IMR-90 (cell line): Measurements from ENCODE around the gene USP10. TPM values are rescaled to one million over a fixed set of nuclear protein-coding genes. Genes with fewer than 3 reads are reported as not detected.

Experiments
- ATAC-seq: fragments of 200-7000 bp; cut with Tn5 transposase; 2 replicates; pipeline ENCODE4 v1.9.1; 2020; ENCODE audit warnings: low read depth, mild to moderate bottlenecking, moderate library complexity
- BruUV-seq: library from RNA; stranded (reverse); fragments of 400-500 nt; replicated peaks from 2 replicates; lab custom pipeline; 2021; lab: Mats Ljungman, UMichigan
- CTCF ChIA-PET: fragments of 300-600 bp; formaldehyde crosslinking; extraction: SDS; loops from one replicate; lab custom pipeline; 2021; ENCODE audit warnings: antibody characterized with exemption; lab: Yijun Ruan, JAX
- POLR2A ChIA-PET: fragments of 300-600 bp; sonication (Branson Sonifier 250); formaldehyde crosslinking; loops from one replicate; lab custom pipeline; 2022; ENCODE audit warnings: antibody characterized with exemption; ENCODE audit not compliant: unreplicated experiment; lab: Charles Lee
- DNase-seq: peaks from one replicate; pipeline ENCODE4 v3.0.0; 2013
- H2AFZ ChIP-seq: replicated peaks from 2 replicates; pipeline ENCODE3; 2013; ENCODE audit warnings: low read length, mild to moderate bottlenecking; ENCODE audit not compliant: poor library complexity
- H2AK5ac ChIP-seq: 2 replicates; pipeline ENCODE4 v1.6.1; 2013; ENCODE audit warnings: low read depth, low read length, inconsistent platforms
- H2AK9ac ChIP-seq: replicated peaks from 2 replicates; pipeline ENCODE3; 2013; ENCODE audit warnings: mild to moderate bottlenecking, low read depth, low read length, moderate library complexity; ENCODE audit not compliant: poor library complexity
- H2BK120ac ChIP-seq: 2 replicates; pipeline ENCODE4 v1.6.1; 2013; ENCODE audit warnings: low read depth, low read length, inconsistent platforms
- H2BK15ac ChIP-seq: 3 replicates; pipeline ENCODE4 v1.6.1; 2013; ENCODE audit warnings: low read depth, low read length, inconsistent platforms
- H2BK20ac ChIP-seq: 2 replicates; pipeline ENCODE4 v1.6.1; 2013; ENCODE audit warnings: low read depth, mild to moderate bottlenecking, inconsistent platforms, low read length, moderate library complexity
- H2BK5ac ChIP-seq: 2 replicates; pipeline ENCODE4 v1.6.1; 2013; ENCODE audit warnings: mild to moderate bottlenecking, low read depth, low read length, inconsistent platforms; ENCODE audit not compliant: poor library complexity, severe bottlenecking
- H3K14ac ChIP-seq: replicated peaks from 2 replicates; pipeline ENCODE4 v1.6.1; 2013; ENCODE audit warnings: low read depth, low read length, inconsistent platforms
- H3K18ac ChIP-seq: 2 replicates; pipeline ENCODE4 v1.6.1; 2013; ENCODE audit warnings: low read depth, low read length, control low read depth
- H3K23ac ChIP-seq: 2 replicates; pipeline ENCODE4 v1.6.1; 2013; ENCODE audit warnings: low read depth, low read length, inconsistent platforms
- H3K27ac ChIP-seq: 2 replicates; pipeline ENCODE4 v1.5.1; 2013; ENCODE audit warnings: mild to moderate bottlenecking, control low read depth, low read length; ENCODE audit not compliant: insufficient read depth
- H3K27me3 ChIP-seq: 2 replicates; pipeline ENCODE4 v1.6.1; 2013; ENCODE audit warnings: low read length; ENCODE audit not compliant: control insufficient read depth, insufficient read depth
- H3K36me3 ChIP-seq: 2 replicates; pipeline ENCODE4 v1.6.1; 2013; ENCODE audit warnings: low read length, mixed read lengths; ENCODE audit not compliant: control insufficient read depth, insufficient read depth
- H3K4ac ChIP-seq: 2 replicates; pipeline ENCODE4 v1.6.1; 2013; ENCODE audit warnings: low read depth, low read length, inconsistent platforms
- H3K4me1 ChIP-seq: 2 replicates; pipeline ENCODE4 v1.6.1; 2013; ENCODE audit warnings: low read length, mixed read lengths; ENCODE audit not compliant: control insufficient read depth, insufficient read depth
- H3K4me2 ChIP-seq: 2 replicates; pipeline ENCODE4 v1.6.1; 2013; ENCODE audit warnings: low read depth, mild to moderate bottlenecking, control low read depth, low read length, moderate library complexity
- H3K4me3 ChIP-seq: 2 replicates; pipeline ENCODE4 v1.5.1; 2013; ENCODE audit warnings: low read depth, mild to moderate bottlenecking, control low read depth, low read length, moderate library complexity; ENCODE audit not compliant: insufficient read depth
- H3K56ac ChIP-seq: 2 replicates; pipeline ENCODE4 v1.6.1; 2013; ENCODE audit warnings: low read length, inconsistent platforms; ENCODE audit not compliant: insufficient read depth; ENCODE audit errors: extremely low read depth
- H3K79me1 ChIP-seq, 2 experiments: 2 replicates each; pipeline ENCODE4 v1.6.1; 2013; ENCODE audit warnings: low read length in 2 of 2, inconsistent platforms in 1 of 2, low read depth in 1 of 2
- H3K9ac ChIP-seq: 2 replicates; pipeline ENCODE4 v1.6.1; 2013; ENCODE audit warnings: low read depth, low read length, control low read depth
- H3K9me1 ChIP-seq: 2 replicates; pipeline ENCODE4 v1.6.1; 2013; ENCODE audit warnings: low read length, inconsistent platforms; ENCODE audit not compliant: insufficient read depth
- H3K9me3 ChIP-seq: 2 replicates; pipeline ENCODE4 v1.6.1; 2013; ENCODE audit warnings: low read length; ENCODE audit not compliant: control insufficient read depth, insufficient read depth
- H4K20me1 ChIP-seq: 2 replicates; pipeline ENCODE4 v1.6.1; 2013; ENCODE audit warnings: low read length, inconsistent platforms; ENCODE audit not compliant: insufficient read depth
- H4K5ac ChIP-seq: 2 replicates; pipeline ENCODE4 v1.6.1; 2013; ENCODE audit warnings: mild to moderate bottlenecking, low read depth, low read length, control low read depth
- H4K8ac ChIP-seq, 2 experiments: 2 replicates each; pipeline ENCODE4 v1.6.1; 2013; ENCODE audit warnings: low read depth in 2 of 2, low read length in 2 of 2, control low read depth in 1 of 2, inconsistent platforms in 1 of 2
- H4K91ac ChIP-seq: 2 replicates; pipeline ENCODE4 v1.6.1; 2013; ENCODE audit warnings: low read depth, low read length, inconsistent platforms; ENCODE audit not compliant: insufficient read depth
- FOS ChIP-seq: fragments of 150-350 bp; IDR thresholded peaks from 2 replicates; pipeline ENCODE4 v1.6.1; 2016; ENCODE audit warnings: low read depth, low read length
- RCOR1 ChIP-seq: IDR thresholded peaks from 2 replicates; pipeline ENCODE4 v1.6.1; 2012; ENCODE audit warnings: mild to moderate bottlenecking, low read length, improper control_type of control experiment; ENCODE audit not compliant: insufficient replicate concordance
- WGBS, 2 experiments: methylation state at CpG; one replicate each; pipeline versions ENCODE4 v1.1.5 to v1.1.7; 2013; ENCODE audit warnings: missing lambda C conversion rate in 2 of 2; ENCODE audit not compliant: insufficient read length in 1 of 2; ENCODE audit errors: extremely low coverage in 2 of 2; 5-methylcytosine and 5-hydroxymethylcytosine counted together
- dilution Hi-C: fragments of 300-500 bp; cut with HindIII; formaldehyde crosslinking; loops from one replicate; pipeline ENCODE4 v1.14.3; 2018; ENCODE audit warnings: low sequenced_read_pairs; ENCODE audit not compliant: unreplicated experiment
- in situ Hi-C: fragments of 300-500 bp; cut with MboI; formaldehyde crosslinking; loops from 3 replicates; pipeline ENCODE4 v1.14.3; 2019; ENCODE audit warnings: low sequenced_read_pairs, inconsistent platforms, mixed read lengths
- intact Hi-C: fragments of 100-400 bp; cut with micrococcal nuclease; formaldehyde crosslinking; loops from 2 replicates; pipeline ENCODE4 v1.10.0; 2022
- polyA plus RNA-seq, 3 experiments: library from polyadenylated mRNA; depleted of rRNA; stranded (reverse); fragments of >200 nt; gene quantifications; 2 replicates each; pipeline ENCODE4 v1.2.3, GENCODE V29; 2012; ENCODE audit warnings: low replicate concordance in 1 of 3
- total RNA-seq: library from RNA; depleted of rRNA; stranded (reverse); fragments of >200 nt; gene quantifications from 2 replicates; pipeline ENCODE4 v1.2.3, GENCODE V29; 2012

Gene USP10
- total and polyA plus RNA-seq, 2 of the 4 experiments (the other 2 are of a cell fraction): 54.3 to 79.0 TPM

DNA sequence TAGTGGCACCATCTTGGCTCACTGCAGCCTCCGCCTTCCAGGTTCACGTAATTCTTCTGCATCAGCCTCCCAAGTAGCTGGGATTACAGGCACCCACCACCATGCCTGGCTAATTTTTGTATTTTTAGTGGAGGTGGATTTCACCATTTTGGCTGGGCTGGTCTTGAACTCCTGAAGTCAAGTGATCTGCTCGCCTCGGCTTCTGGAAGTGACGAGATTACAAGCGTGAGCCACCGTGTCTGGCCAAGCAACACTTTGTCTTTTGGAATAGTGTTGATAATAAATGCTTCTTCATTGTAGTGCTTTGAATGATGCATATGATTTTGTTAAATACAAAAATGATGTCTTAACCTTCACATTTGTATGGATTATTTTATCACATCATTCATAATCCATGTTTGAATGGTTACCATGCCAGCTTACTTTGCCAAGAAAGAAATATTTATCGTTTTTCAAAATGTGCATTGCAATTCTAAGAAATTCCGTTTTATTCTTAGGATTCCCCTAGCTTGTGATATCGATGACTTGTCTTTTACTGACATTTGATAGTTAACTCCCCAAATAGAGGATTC, 29.1 kb downstream of the USP10 start:
- Histone ChIP-seq H3K9me1 (peaks cover 8% of the 10 kb centered on the region), H3K14ac (no peak overlapping the region), H2BK20ac (no peak overlapping the region; the same call in 1 of the 2 replicates), H3K79me1 (peaks cover 6 to 56% of the 10 kb centered on the region in 2 experiments; a peak in 3 of 4 replicates), H3K36me3 (no peaks in the 10 kb centered on the region; the same call in 1 of the 2 replicates), H3K9ac (no peak overlapping the region), H2AFZ (no peak overlapping the region), H2AK9ac (no peak overlapping the region), H3K27ac (peak overlapping the region; percentile 83; the same call in 1 of the 2 replicates), H3K56ac (no peak overlapping the region), H4K5ac (no peak overlapping the region), H2BK120ac (peak overlapping the region; percentile 94), H3K4me3 (no peak overlapping the region), H2BK5ac (peak overlapping the region; percentile 98), H4K91ac (no peak overlapping the region), H3K4ac (0 out of 2 replicates have a peak overlapping the region, but pooled peaks have one; percentile 55), H3K9me3 (no peaks in the 10 kb centered on the region), H3K27me3 (no peaks in the 10 kb centered on the region), H2AK5ac (peak overlapping the region; percentile 81; the same call in 1 of the 2 replicates), H3K23ac (peak overlapping the region; percentile 49; the same call in 1 of the 2 replicates), H3K18ac (no peak overlapping the region), H4K20me1 (peaks cover 23% of the 10 kb centered on the region), H3K4me2 (no peak overlapping the region), H2BK15ac (0 out of 3 replicates have a peak overlapping the region, but pooled peaks have one; percentile 84), H3K4me1 (peaks cover 21% of the 10 kb centered on the region), H4K8ac (peak overlapping the region in 1 of 2 experiments; percentile 18; a peak in 2 of 4 replicates)
- CTCF ChIA-PET: interaction anchor here (0.6 kb wide), 1 partner anchor 170 kb away, joined by 3 read pairs; no protein-coding TSS in a partner anchor
- TF ChIP-seq RCOR1 (no peak), FOS (no peak)
- no TSS peak for BruUV-seq
- dilution Hi-C loops (no loop called here), intact Hi-C loops (no loop called here), in situ Hi-C loops (loop anchor here (5.0 kb wide), 3 partner anchors 52 to 217 kb away; no protein-coding TSS in a partner anchor)
- no peak for DNase-seq
- POLR2A ChIA-PET: interaction anchor here (0.6 kb wide), 1 partner anchor 622 kb away, joined by 3 read pairs; no protein-coding TSS in a partner anchor
- no CpG with 5 or more reads among the region's 10 CpGs for WGBS, 2 experiments
- no peak for ATAC-seq
